D341Med (cell line): ENCODE data around the gene MRPL10.

Experiments used
- DNase-seq: peaks from one replicate; pipeline ENCODE4 v3.0.0; 2012; ENCODE audit warnings: low spot score

Gene MRPL10

GRCh38 chr17:47812146-47812920, 19.0 kb downstream of the MRPL10 start:
- DNase-seq: peak; percentile 33

DNA sequence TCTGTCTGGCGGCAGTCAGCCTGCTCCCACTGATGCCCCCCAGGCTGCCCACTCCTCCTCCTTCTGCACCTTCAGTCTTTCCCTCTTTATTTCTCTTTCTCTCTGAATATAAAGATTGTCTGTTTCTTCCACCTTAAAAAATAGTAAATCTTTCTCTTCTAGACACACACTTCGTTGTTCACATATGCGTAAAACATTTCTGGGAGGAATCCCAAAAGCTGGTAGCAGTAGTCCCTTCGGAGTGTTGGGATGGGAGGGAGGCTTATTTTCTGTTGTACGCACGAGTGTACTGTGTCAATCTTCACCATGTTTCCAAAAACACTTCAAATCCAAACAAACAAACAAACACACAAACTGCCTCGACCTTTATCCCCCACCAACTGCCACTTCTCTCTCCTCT, 19.6 kb downstream of the MRPL10 start:
- no peak for DNase-seq

- DNase-seq: peak; percentile 32
Observed at GRCh38 chr17:47810901-47811635, 20.3 kb downstream of the MRPL10 start.

DNA sequence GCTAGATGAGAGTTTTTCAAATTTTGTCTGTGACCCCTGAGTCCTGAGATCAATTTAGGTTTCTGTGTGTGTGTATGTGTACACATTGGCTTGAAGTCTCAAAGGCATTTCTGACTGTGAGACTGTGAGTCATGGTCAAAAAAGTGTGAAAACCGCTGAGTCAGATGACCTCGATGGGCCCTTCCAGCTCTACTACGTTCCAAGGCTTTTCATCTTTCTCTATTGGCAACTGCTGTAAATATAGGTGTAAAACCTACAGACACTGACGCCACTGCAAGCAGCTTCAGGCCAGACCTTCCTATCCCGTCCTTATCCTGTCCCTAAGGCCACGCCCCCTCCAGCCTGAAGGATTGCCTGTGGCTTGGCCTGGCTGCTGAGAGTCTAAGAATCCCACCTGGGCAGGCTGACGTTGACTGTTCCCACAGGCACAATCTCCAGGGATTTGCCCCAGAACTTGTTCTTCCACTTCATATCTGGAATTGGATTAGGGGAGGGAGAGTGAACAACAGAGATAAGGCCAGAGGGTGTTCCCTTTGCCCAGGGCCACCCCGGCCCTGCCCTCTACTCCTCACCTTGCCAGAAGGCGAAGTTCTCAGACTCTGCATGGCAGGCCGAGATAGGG, 21.0 kb downstream of the MRPL10 start:
- DNase-seq: peak; percentile 68

GRCh38 chr17:47808830-47809480, 22.4 kb downstream of the MRPL10 start:
- no peak for DNase-seq

GRCh38 chr17:47808036-47808829, 23.1 kb downstream of the MRPL10 start:
- DNase-seq: peak; percentile 27

GRCh38 chr17:47807421-47807820, 23.9 kb downstream of the MRPL10 start:
- peak; percentile 23 for DNase-seq

DNA sequence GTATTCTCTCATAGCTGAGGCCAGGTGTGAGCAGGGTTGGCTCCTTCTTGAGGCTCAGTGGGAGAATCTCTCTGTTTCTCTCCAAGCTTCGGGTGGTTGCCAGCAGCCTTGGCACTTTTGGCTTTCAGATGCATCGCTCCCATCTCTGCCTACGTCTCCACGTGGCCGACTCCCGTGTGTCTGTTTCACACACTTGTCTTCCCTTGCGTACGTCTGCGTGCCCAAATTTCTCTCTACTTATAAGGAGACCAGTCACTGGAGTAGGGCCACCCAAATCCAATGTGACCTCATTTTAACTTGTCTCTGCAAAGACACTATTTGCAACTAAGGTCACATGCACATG, 24.5 kb downstream of the MRPL10 start:
- peak; percentile 13 for DNase-seq

GRCh38 chr17:47806026-47806912, 25.1 kb downstream of the MRPL10 start:
- DNase-seq: no peak

DNA sequence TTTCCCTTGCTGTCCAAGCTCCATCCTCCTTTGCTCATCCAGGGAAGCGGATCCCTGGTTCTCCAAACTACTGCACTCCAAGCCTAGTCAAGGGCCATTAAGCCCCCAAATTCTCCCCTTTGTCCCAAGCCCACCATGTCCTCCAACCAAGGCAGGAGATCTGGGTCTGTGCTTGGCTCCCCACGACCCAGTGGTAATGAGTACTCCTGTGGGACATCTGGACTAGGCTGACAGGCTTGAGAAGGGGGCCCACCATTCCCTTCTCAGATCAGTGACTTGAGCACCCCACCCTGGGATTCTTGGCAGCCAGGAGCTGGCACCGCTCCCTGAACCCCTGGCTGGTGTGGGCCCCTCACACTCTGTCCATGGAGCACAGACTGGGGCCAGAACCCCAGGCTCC, 26.9 kb downstream of the MRPL10 start:
- no peak for DNase-seq

DNA sequence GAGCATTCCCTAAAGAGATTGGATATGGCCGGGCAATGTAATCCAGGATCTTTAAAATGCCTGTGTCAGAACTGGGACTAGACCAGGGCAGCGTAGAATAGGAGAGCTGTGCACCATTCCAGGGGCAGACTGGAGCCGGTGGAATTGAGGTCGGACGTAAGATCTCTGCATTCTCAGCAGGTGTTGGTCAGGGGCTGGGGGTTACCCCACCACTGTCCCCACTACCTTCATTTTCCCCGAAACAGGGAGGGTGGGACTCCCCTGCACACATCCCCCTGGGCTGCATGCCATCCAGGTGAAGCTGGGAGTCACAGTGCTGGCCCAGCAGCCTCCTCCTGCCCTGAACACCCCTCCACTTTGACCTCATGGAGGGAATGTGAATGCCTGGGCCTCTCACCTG, 27.6 kb downstream of the MRPL10 start:
- DNase-seq: peak; percentile 42

- DNase-seq: peak; percentile 15
Observed at GRCh38 chr17:47803201-47803600, 28.1 kb downstream of the MRPL10 start.

GRCh38 chr17:47802341-47803022, 28.9 kb downstream of the MRPL10 start:
- DNase-seq: peak; percentile 90

GRCh38 chr17:47801906-47802305, 29.4 kb downstream of the MRPL10 start:
- no peak for DNase-seq

- peak; percentile 25 for DNase-seq
Observed at GRCh38 chr17:47801176-47801765, 30.1 kb downstream of the MRPL10 start.

GRCh38 chr17:47800686-47801085, 30.7 kb downstream of the MRPL10 start:
- DNase-seq: peak; percentile 33

GRCh38 chr17:47797797-47798196, 33.5 kb downstream of the MRPL10 start:
- no peak for DNase-seq

DNA sequence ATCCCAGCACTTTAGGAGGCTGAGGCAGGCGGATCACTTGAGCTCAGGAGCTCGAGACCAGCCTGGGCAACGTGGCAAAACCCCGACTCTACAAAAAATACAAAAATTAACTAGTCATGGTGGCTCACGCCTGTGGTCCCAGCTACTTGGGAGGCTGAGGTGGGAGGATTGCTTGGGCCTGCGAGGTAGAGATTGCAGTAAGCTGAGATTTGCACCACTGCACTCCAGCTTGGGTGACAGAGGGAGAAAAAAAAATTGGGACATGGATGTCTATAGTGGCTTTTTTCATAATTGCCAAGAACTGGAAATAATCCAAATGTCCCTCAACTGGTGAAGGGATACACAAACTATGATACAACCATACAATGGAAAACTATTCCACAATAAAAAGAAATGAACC, 38.4 kb downstream of the MRPL10 start:
- DNase-seq: no peak

DNA sequence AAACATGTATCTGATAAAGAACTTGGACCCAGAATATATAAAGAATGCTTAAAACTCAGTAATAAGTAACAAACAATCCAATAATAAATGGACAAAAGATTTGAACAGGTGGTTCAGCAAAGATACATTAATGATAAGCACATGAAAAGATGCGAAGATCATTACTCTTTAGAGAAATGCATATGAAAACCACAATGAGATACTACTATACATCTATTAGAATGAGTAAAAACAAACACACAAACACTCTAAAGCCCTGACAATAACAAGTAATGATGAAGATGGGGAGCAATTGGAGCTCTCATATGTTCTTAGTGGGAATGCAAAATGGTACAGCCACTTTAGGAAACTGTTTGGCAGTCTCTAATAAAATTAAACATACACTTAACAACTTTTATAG, 38.9 kb downstream of the MRPL10 start:
- no peak for DNase-seq

DNA sequence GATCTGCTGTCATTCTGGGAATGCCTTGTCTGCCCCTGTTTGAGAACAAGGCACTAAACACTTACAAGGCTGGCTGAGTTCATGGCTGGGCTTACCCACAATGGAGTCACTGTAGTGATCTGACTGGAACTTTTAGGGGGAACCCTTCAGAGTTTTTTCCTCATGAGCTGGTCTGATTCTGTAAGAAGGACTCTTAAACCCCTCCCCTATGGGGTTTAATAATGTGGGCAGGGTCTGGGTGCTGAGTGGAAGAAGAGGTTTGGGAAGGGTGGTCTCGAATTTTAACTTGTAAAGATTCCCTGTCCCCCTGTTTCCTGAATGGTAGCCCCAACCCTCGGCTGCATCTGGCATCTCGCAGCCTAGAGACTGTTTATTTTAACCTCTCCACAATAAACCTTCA, 40.3 kb downstream of the MRPL10 start:
- peak; percentile 25 for DNase-seq
